Stimulated activated CD4-positive, alpha-beta T cell treated with anti-CD3 and anti-CD28 coated beads, TNF-alpha, amount 100 ng/mL, for 24 hours (primary cell): Measurements from ENCODE around the gene SNAI3.

Source experiments
- DNase-seq, 3 experiments: peaks; one replicate each; pipeline ENCODE4 v3.0.0-alpha.2; 2020; ENCODE audit warnings: low read depth in 3 of 3

SNAI3 gene

GRCh38 chr16:88651276-88651988 lies 34.9 kb downstream of the SNAI3 start:
- DNase-seq, result peak; percentile 45 to 85 (median 55)

- peak; percentile 51 to 89 (median 66) for DNase-seq
These were observed 35.5 kb downstream of the SNAI3 start, which contains the start of gene CYBA for GRCh38 chr16:88650749-88651275. CYBA (minus strand) TSS chr16:88651053; CDS start chr16:88651013, 40 bp downstream.

- DNase-seq, result no peak
These were observed 36.2 kb downstream of the SNAI3 start for GRCh38 chr16:88649924-88650748.

- no peak for DNase-seq
These were observed 36.9 kb downstream of the SNAI3 start for GRCh38 chr16:88649195-88649923.

GRCh38 chr16:88647178-88648070 lies 38.9 kb downstream of the SNAI3 start:
- DNase-seq, result no peak

GRCh38 chr16:88646345-88647034 lies 39.8 kb downstream of the SNAI3 start:
- DNase-seq, result no peak

GRCh38 chr16:88645941-88646340 lies 40.4 kb downstream of the SNAI3 start:
- no peak for DNase-seq

GRCh38 chr16:88645455-88645854 lies 40.9 kb downstream of the SNAI3 start:
- no peak for DNase-seq

GRCh38 chr16:88643644-88643932 lies 42.7 kb downstream of the SNAI3 start:
- no peak for DNase-seq

GRCh38 chr16:88642881-88643643 lies 43.2 kb downstream of the SNAI3 start:
- no peak for DNase-seq

GRCh38 chr16:88640498-88641247 lies 45.6 kb downstream of the SNAI3 start:
- no peak for DNase-seq

- no peak for DNase-seq
These were observed 46.2 kb downstream of the SNAI3 start for GRCh38 chr16:88640039-88640495.

- no peak for DNase-seq
These were observed 46.9 kb downstream of the SNAI3 start for GRCh38 chr16:88639231-88640038.

GRCh38 chr16:88638323-88639230 lies 47.7 kb downstream of the SNAI3 start, which contains the start of gene IL17C:
IL17C (plus strand) TSS chr16:88638572; CDS start chr16:88638642, 70 bp downstream.
- no peak for DNase-seq

GRCh38 chr16:88636488-88637265 lies 49.6 kb downstream of the SNAI3 start:
- no peak for DNase-seq

- no peak for DNase-seq
These were observed 50.5 kb downstream of the SNAI3 start for GRCh38 chr16:88635671-88636319.
